OCI-LY7 (cell line): Measurements from ENCODE around the gene MOB3B. TPM values are rescaled to one million over a fixed set of nuclear protein-coding genes. Genes with fewer than 3 reads are reported as not detected.

Experiments
- BruUV-seq: library from RNA; stranded (reverse); fragments of 400-500 nt; replicated peaks from 2 replicates; lab custom pipeline; 2021; lab: Mats Ljungman, UMichigan
- CTCF ChIA-PET: fragments of 300-600 bp; sonication (Branson Sonifier 250); formaldehyde crosslinking; loops from one replicate; lab custom pipeline; 2022; ENCODE audit warnings: antibody characterized with exemption; ENCODE audit not compliant: unreplicated experiment; lab: Charles Lee
- POLR2A ChIA-PET: fragments of 300-600 bp; sonication (Branson Sonifier 250); formaldehyde crosslinking; loops from one replicate; lab custom pipeline; 2022; ENCODE audit warnings: antibody characterized with exemption; lab: Charles Lee
- DNase-seq: peaks from one replicate; pipeline ENCODE4 v3.0.0-alpha.2; 2015; ENCODE audit warnings: low spot score
- H2AFZ ChIP-seq: fragments of 200-600 bp; sonication (generic), shearing (Covaris generic); 2 replicates; pipeline ENCODE4 v1.6.1; 2014; ENCODE audit warnings: mild to moderate bottlenecking, antibody characterized with exemption, low read length, moderate library complexity
- H3K27ac ChIP-seq: fragments of 200-600 bp; sonication (generic); 2 replicates; pipeline ENCODE4 v1.5.1; 2014; ENCODE audit warnings: mixed run types, low read depth, mild to moderate bottlenecking, moderate library complexity, low read length, inconsistent platforms; ENCODE audit not compliant: poor library complexity, severe bottlenecking
- H3K36me3 ChIP-seq: fragments of 200-600 bp; sonication (generic); 2 replicates; pipeline ENCODE4 v1.6.1; 2014; ENCODE audit warnings: mild to moderate bottlenecking, antibody characterized with exemption, low read length, moderate library complexity, mixed read lengths; ENCODE audit not compliant: insufficient read depth
- H3K4me1 ChIP-seq: fragments of 200-600 bp; sonication (generic); 2 replicates; pipeline ENCODE4 v1.5.1; 2014; ENCODE audit warnings: mild to moderate bottlenecking, low read length; ENCODE audit not compliant: insufficient read depth, poor library complexity, severe bottlenecking
- H3K4me2 ChIP-seq: fragments of 200-600 bp; sonication (generic); 2 replicates; pipeline ENCODE4 v1.6.1; 2014; ENCODE audit warnings: mild to moderate bottlenecking, low read length
- H3K4me3 ChIP-seq: fragments of 200-600 bp; sonication (generic); 2 replicates; pipeline ENCODE4 v1.5.1; 2014; ENCODE audit warnings: mild to moderate bottlenecking, low read depth, low read length; ENCODE audit not compliant: poor library complexity, severe bottlenecking
- H3K79me2 ChIP-seq: fragments of 200-600 bp; sonication (generic); 2 replicates; pipeline ENCODE4 v1.6.1; 2016; ENCODE audit warnings: low read depth, mild to moderate bottlenecking, low read length, moderate library complexity, mixed read lengths; ENCODE audit not compliant: insufficient read depth
- H3K9me2 ChIP-seq: fragments of 200-600 bp; sonication (generic); 2 replicates; pipeline ENCODE4 v1.6.1; 2016; ENCODE audit warnings: mild to moderate bottlenecking, low read length, mixed read lengths; ENCODE audit not compliant: insufficient read depth
- H3K9me3 ChIP-seq: fragments of 200-600 bp; sonication (generic); 2 replicates; pipeline ENCODE4 v1.6.1; 2014; ENCODE audit warnings: mild to moderate bottlenecking, mixed run types, low read length, mixed read lengths
- H4K20me1 ChIP-seq: fragments of 200-600 bp; sonication (generic); 2 replicates; pipeline ENCODE4 v1.6.1; 2014; ENCODE audit warnings: mild to moderate bottlenecking, antibody characterized with exemption, low read length, moderate library complexity, mixed read lengths; ENCODE audit not compliant: insufficient read depth
- CTCF ChIP-seq: fragments of 200-600 bp; sonication (generic); conservative IDR thresholded peaks from 2 replicates; pipeline ENCODE4 v1.5.1; 2014; ENCODE audit warnings: mild to moderate bottlenecking, antibody characterized with exemption, low read length, moderate library complexity, mixed read lengths
- EZH2phosphoT487 ChIP-seq: fragments of 200-600 bp; sonication (generic); IDR thresholded peaks from 2 replicates; pipeline ENCODE4 v1.6.1; 2018; ENCODE audit warnings: low read depth, borderline replicate concordance, mild to moderate bottlenecking, mixed run types, antibody characterized with exemption, low read length, moderate library complexity, mixed read lengths
- intact Hi-C: fragments of 100-400 bp; cut with micrococcal nuclease; formaldehyde crosslinking; loops from one replicate; pipeline ENCODE4 v1.10.0; 2022; ENCODE audit not compliant: unreplicated experiment
- total RNA-seq, 2 experiments: library from RNA; depleted of rRNA in 1 of 2; stranded (reverse); fragments of >200 nt in 1 of 2; shearing (Covaris generic) in 1 of 2; gene quantifications; 2 replicates each; pipeline ENCODE4 v1.2.3, GENCODE V29; 2014 to 2022

The MOB3B gene
- total RNA-seq, 2 experiments from 2014 or later: 0.04 TPM; not detected in 1

DNA sequence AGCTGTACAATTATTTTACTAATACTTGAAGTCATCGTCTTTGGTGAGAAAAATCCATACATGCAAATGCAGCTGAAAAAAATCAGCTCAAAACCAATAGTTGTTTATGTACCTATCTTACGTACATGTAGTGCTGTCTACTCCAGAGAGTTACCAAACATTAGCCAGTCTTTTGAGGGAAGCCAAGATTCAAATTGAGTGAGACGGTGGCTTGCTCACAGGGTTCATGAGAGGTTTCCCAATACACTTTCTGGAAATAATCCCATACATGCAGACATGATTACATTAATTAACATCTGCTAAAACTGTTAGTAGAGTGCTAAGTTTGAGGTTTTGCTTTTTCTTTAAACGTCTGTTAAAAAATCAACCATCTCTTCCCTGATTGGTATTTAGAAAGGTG lies 41.4 kb upstream of the MOB3B start:
- CTCF ChIA-PET: no interaction called here
- no peak for DNase-seq
- H3K9me2 ChIP-seq: no peaks in the 10 kb centered on the region
- H3K4me2 ChIP-seq: 0 out of 2 replicates have a peak overlapping the region, but pooled peaks have one; percentile 82
- no peak overlapping the region for H3K4me3 ChIP-seq
- intact Hi-C loops: no loop called here
- H4K20me1 ChIP-seq: 0 out of 2 replicates have a peak, but pooled peaks cover 4% of the 10 kb centered on the region
- peaks cover 11% of the 10 kb centered on the region for H3K36me3 ChIP-seq
- no peaks in the 10 kb centered on the region for H3K79me2 ChIP-seq
- POLR2A ChIA-PET: interaction anchor here (1.4 kb wide), 1 partner anchor 11 kb away, joined by 3 read pairs; no protein-coding TSS in a partner anchor
- H3K4me1 ChIP-seq: peaks cover 13% of the 10 kb centered on the region
- TF ChIP-seq EZH2phosphoT487 (no peak), CTCF (no peak)
- H2AFZ ChIP-seq: no peak overlapping the region
- H3K9me3 ChIP-seq: peaks cover 12% of the 10 kb centered on the region
- no TSS peak for BruUV-seq
- H3K27ac ChIP-seq: no peak overlapping the region

DNA sequence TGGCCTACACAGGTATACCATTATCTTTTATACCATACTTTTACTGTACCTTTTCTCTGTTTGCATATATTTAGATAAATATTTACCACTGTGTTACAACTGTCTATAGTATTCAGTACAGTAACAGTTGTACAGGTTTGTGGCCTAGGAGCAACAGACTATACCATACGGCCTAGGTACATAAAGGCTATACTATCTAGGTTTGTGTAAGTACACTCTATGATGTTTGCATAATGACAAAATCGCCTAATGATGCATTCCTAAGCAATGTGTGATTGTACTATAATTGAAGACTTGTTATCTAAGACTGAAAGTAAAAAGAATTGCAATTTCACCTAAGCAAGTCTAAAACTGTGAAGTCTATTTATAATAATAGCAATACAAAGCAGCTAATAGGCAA lies 39.8 kb upstream of the MOB3B start:
- H3K79me2 ChIP-seq: no peaks in the 10 kb centered on the region
- no peak for DNase-seq
- H3K27ac ChIP-seq: no peak overlapping the region
- ChIA-PET POLR2A (interaction anchor here (0.6 to 2.1 kb wide), 4 partner anchors 9 to 14 kb away, joined by 3 to 6 read pairs (median 4); no protein-coding TSS in a partner anchor), CTCF (no interaction called here)
- H2AFZ ChIP-seq: no peak overlapping the region
- H3K4me3 ChIP-seq: no peak overlapping the region
- TF ChIP-seq CTCF: no peak
- TF ChIP-seq EZH2phosphoT487: no peak
- BruUV-seq: no TSS peak
- 0 out of 2 replicates have a peak, but pooled peaks cover 4% of the 10 kb centered on the region for H4K20me1 ChIP-seq
- H3K4me2 ChIP-seq: no peak overlapping the region
- intact Hi-C loops: no loop called here
- no peaks in the 10 kb centered on the region for H3K9me2 ChIP-seq
- peaks cover 25% of the 10 kb centered on the region for H3K36me3 ChIP-seq
- H3K4me1 ChIP-seq: peaks cover 11% of the 10 kb centered on the region
- no peaks in the 10 kb centered on the region; the same call in 1 of the 2 replicates for H3K9me3 ChIP-seq

GRCh38 chr9:27566118-27566517 lies 36.5 kb upstream of the MOB3B start:
- POLR2A ChIA-PET: interaction anchor here (0.6 to 1.1 kb wide), 2 partner anchors 10 to 398 kb away, joined by 3 to 5 read pairs; no protein-coding TSS in a partner anchor
- no peak overlapping the region for H2AFZ ChIP-seq
- H3K4me3 ChIP-seq: no peak overlapping the region
- no peaks in the 10 kb centered on the region for H3K9me3 ChIP-seq
- no peak for DNase-seq
- intact Hi-C loops: no loop called here
- no peaks in the 10 kb centered on the region for H3K9me2 ChIP-seq
- H3K27ac ChIP-seq: no peak overlapping the region
- peaks cover 38% of the 10 kb centered on the region for H3K36me3 ChIP-seq
- CTCF ChIA-PET: no interaction called here
- H3K79me2 ChIP-seq: no peaks in the 10 kb centered on the region
- BruUV-seq: no TSS peak
- no peak overlapping the region for H3K4me2 ChIP-seq
- peaks cover 5% of the 10 kb centered on the region for H3K4me1 ChIP-seq
- TF ChIP-seq EZH2phosphoT487 (no peak), CTCF (no peak)
- H4K20me1 ChIP-seq: 0 out of 2 replicates have a peak, but pooled peaks cover 4% of the 10 kb centered on the region
